Subcutaneous abdominal adipose tissue (tissue), 5 donors: Measurements from ENCODE around the gene LGR5.

Source experiments
- H3K27ac ChIP-seq: one replicate; pipeline ENCODE4 v1.7.0; 2013; ENCODE audit warnings: low read depth, mild to moderate bottlenecking, inconsistent platforms, low read length, moderate library complexity
- H3K27me3 ChIP-seq, 5 donors: one replicate each; pipeline ENCODE4 v1.7.0; 2013; ENCODE audit warnings: low read length in 5 of 5, inconsistent platforms in 1 of 5; ENCODE audit not compliant: control insufficient read depth in 5 of 5, insufficient read depth in 4 of 5
- H3K36me3 ChIP-seq, 5 donors: one replicate each; pipeline ENCODE4 v1.7.0; 2013; ENCODE audit warnings: low read length in 5 of 5; ENCODE audit not compliant: control insufficient read depth in 5 of 5, insufficient read depth in 5 of 5
- H3K4me1 ChIP-seq, 5 donors: one replicate each; pipeline ENCODE4 v1.7.0; 2013; ENCODE audit warnings: low read length in 5 of 5, mild to moderate bottlenecking in 3 of 5, moderate library complexity in 1 of 5; ENCODE audit not compliant: control insufficient read depth in 5 of 5, insufficient read depth in 5 of 5
- H3K4me3 ChIP-seq, 5 donors: one replicate each; pipeline ENCODE4 v1.7.0; 2013; ENCODE audit warnings: low read length in 5 of 5, low read depth in 1 of 5
- H3K9ac ChIP-seq, 5 donors: one replicate each; pipeline ENCODE4 v1.7.0; 2013; ENCODE audit warnings: low read length in 5 of 5, mild to moderate bottlenecking in 4 of 5, moderate library complexity in 3 of 5
- H3K9me3 ChIP-seq, 5 donors: one replicate each; pipeline ENCODE4 v1.7.0; 2013; ENCODE audit warnings: low read length in 5 of 5; ENCODE audit not compliant: control insufficient read depth in 5 of 5
- donor health status: healthy.
- donor health status: healthy.
- donor health status: healthy.
- donor health status: healthy.
- donor health status: healthy.

LGR5 gene

GRCh38 chr12:71499834-71500233 is 60.2 kb downstream of the LGR5 start:
- no peak overlapping the region for H3K27ac ChIP-seq
- peaks cover 0 to 5% (median 0%) of the 10 kb centered on the region in 5 donors for H3K9me3 ChIP-seq
- no peak overlapping the region for H3K4me3 ChIP-seq
- no peaks in the 10 kb centered on the region for H3K4me1 ChIP-seq
- no peaks in the 10 kb centered on the region for H3K27me3 ChIP-seq
- no peaks in the 10 kb centered on the region for H3K36me3 ChIP-seq
- no peak overlapping the region for H3K9ac ChIP-seq

GRCh38 chr12:71503579-71504391 is 64.2 kb downstream of the LGR5 start:
- Histone ChIP-seq H3K9me3 (no peaks in the 10 kb centered on the region), H3K4me1 (no peaks in the 10 kb centered on the region), H3K4me3 (no peak overlapping the region), H3K9ac (no peak overlapping the region), H3K36me3 (no peaks in the 10 kb centered on the region), H3K27ac (no peak overlapping the region), H3K27me3 (no peaks in the 10 kb centered on the region)

- Histone ChIP-seq H3K9ac (no peak overlapping the region), H3K27me3 (no peaks in the 10 kb centered on the region), H3K9me3 (no peaks in the 10 kb centered on the region), H3K36me3 (no peaks in the 10 kb centered on the region), H3K4me1 (no peaks in the 10 kb centered on the region), H3K4me3 (no peak overlapping the region), H3K27ac (no peak overlapping the region)
Measured at GRCh38 chr12:71504476-71504875, 64.9 kb downstream of the LGR5 start.

GRCh38 chr12:71509705-71510104 is 70.1 kb downstream of the LGR5 start:
- no peaks in the 10 kb centered on the region for H3K36me3 ChIP-seq
- H3K27me3 ChIP-seq: no peaks in the 10 kb centered on the region
- H3K9ac ChIP-seq: no peak overlapping the region
- H3K9me3 ChIP-seq: no peaks in the 10 kb centered on the region
- no peak overlapping the region for H3K27ac ChIP-seq
- no peaks in the 10 kb centered on the region for H3K4me1 ChIP-seq
- no peak overlapping the region for H3K4me3 ChIP-seq

GRCh38 chr12:71517145-71517846 is 77.7 kb downstream of the LGR5 start:
- Histone ChIP-seq H3K9me3 (no peaks in the 10 kb centered on the region), H3K9ac (no peak overlapping the region), H3K27ac (no peak overlapping the region), H3K4me3 (no peak overlapping the region), H3K36me3 (no peaks in the 10 kb centered on the region), H3K27me3 (no peaks in the 10 kb centered on the region), H3K4me1 (no peaks in the 10 kb centered on the region)

DNA sequence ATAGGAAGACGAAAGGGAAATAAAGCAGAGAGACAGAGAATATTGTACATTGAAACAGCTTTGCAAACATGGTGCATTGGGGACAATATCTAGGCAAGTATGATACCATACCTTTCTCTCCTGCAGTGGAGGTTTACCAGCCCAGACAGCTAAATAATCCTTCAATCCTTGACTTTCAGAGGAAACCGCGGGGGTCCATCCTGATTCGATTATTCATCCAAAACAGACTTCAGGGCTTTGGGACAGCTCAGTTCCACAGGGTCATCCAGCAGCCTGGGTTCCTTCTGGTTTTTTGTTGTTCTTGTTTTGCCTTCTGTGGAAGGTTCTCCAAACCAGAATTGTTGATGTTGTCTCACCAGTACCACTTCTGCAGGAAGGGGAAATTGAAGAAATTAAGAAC is 81.5 kb downstream of the LGR5 start:
- H3K9ac ChIP-seq: no peak overlapping the region
- no peak overlapping the region for H3K27ac ChIP-seq
- no peaks in the 10 kb centered on the region for H3K36me3 ChIP-seq
- no peaks in the 10 kb centered on the region for H3K9me3 ChIP-seq
- no peak overlapping the region for H3K4me3 ChIP-seq
- no peaks in the 10 kb centered on the region for H3K27me3 ChIP-seq
- no peaks in the 10 kb centered on the region for H3K4me1 ChIP-seq

DNA sequence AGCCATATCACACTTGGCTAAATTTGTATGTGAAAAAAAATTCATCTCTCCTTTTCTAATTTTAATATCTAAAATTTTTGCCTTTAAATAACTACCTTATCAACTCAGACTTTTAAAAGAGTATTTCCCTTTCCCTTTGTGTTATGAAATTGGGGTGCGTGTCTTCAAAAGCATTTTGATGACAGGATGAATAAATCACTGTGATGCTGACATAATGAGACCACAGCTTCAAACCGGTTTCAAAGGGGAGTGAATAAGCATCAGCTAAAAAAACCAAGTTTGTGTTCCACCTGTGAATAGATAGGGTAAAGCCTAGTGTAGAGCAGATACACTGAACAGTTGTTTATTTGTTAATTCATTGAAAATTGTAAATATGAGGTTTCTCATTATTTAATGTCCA is 85.0 kb downstream of the LGR5 start:
- Histone ChIP-seq H3K27ac (no peak overlapping the region), H3K9me3 (no peaks in the 10 kb centered on the region), H3K4me1 (no peaks in the 10 kb centered on the region), H3K27me3 (no peaks in the 10 kb centered on the region), H3K9ac (no peak overlapping the region), H3K4me3 (no peak overlapping the region), H3K36me3 (no peaks in the 10 kb centered on the region)

- H3K27me3 ChIP-seq: no peaks in the 10 kb centered on the region
- no peak overlapping the region for H3K27ac ChIP-seq
- H3K36me3 ChIP-seq: no peaks in the 10 kb centered on the region
- H3K9ac ChIP-seq: no peak overlapping the region
- H3K4me3 ChIP-seq: no peak overlapping the region
- H3K9me3 ChIP-seq: no peaks in the 10 kb centered on the region
- no peaks in the 10 kb centered on the region for H3K4me1 ChIP-seq
Measured at GRCh38 chr12:71533703-71534102, 94.1 kb downstream of the LGR5 start.

DNA sequence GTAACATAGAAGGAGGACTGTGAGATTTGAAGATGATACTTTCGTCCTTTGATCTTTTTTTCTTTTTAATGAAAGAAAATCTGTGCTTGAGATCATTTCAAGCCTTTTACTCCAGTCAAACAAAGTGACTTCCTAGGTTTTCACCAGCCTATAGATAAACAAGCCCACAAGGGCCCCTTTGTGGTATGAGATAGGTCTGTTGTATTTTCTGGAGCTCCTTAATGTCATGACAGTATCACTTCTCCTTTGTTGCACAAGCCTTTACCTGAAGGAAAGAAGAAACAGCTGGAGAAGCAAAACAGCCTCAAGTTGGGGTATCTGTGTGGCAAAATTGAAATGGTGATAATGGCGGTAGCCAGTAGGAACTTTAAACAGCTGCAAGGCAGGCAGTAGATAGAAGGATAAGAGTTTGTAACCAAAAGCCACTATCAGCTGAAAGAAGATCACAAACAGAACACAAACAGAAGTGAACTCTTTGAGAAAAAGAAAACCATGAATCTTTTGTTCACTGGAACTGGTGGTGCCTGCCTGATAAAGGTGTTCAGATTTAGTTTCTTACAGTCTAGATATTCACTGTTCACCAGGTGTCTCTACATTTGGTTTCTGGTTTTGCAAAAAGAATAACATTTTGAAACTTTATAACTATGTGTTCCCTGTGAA is 96.8 kb downstream of the LGR5 start:
- no peaks in the 10 kb centered on the region for H3K27me3 ChIP-seq
- no peak overlapping the region for H3K4me3 ChIP-seq
- no peaks in the 10 kb centered on the region for H3K9me3 ChIP-seq
- H3K4me1 ChIP-seq: no peaks in the 10 kb centered on the region
- H3K36me3 ChIP-seq: no peaks in the 10 kb centered on the region
- no peak overlapping the region for H3K27ac ChIP-seq
- H3K9ac ChIP-seq: no peak overlapping the region

- H3K27ac ChIP-seq: no peak overlapping the region
- no peaks in the 10 kb centered on the region for H3K36me3 ChIP-seq
- no peak overlapping the region for H3K4me3 ChIP-seq
- no peak overlapping the region for H3K9ac ChIP-seq
- no peaks in the 10 kb centered on the region for H3K9me3 ChIP-seq
- no peaks in the 10 kb centered on the region for H3K27me3 ChIP-seq
- H3K4me1 ChIP-seq: no peaks in the 10 kb centered on the region
Measured at GRCh38 chr12:71536939-71537622, 97.5 kb downstream of the LGR5 start.
